A549 (cell line): ENCODE data around the gene CCSER1. TPM values are rescaled to one million over a fixed set of nuclear protein-coding genes. Genes with fewer than 3 reads are reported as not detected.
A peak's percentile ranks its signal among the peaks of the same experiment; 100 is the strongest.

Experiments
- ATAC-seq, 2 experiments: fragments of 200-7000 bp in 1 of 2; fragments of >200 bp in 1 of 2; cut with Nextera tagmentation in 1 of 2; cut with Tn5 transposase in 1 of 2; 3 replicates each; pipeline versions ENCODE4 v1.8.0 to v1.9.1; 2018 to 2020; ENCODE audit warnings: mild to moderate bottlenecking in 1 of 2, moderate library complexity in 1 of 2
- CTCF ChIA-PET: fragments of 300-600 bp; sonication (Branson Sonifier 250); formaldehyde crosslinking; extraction: SDS; loops from one replicate; lab custom pipeline; 2021; ENCODE audit warnings: antibody characterized with exemption, inconsistent platforms; lab: Yijun Ruan, JAX
- POLR2A ChIA-PET: fragments of 350-600 bp; formaldehyde crosslinking; extraction: SDS; loops from one replicate; lab custom pipeline; 2021; ENCODE audit warnings: antibody characterized with exemption, inconsistent platforms; lab: Yijun Ruan, JAX
- DNase-seq, 2 experiments: peaks; one replicate each; pipeline versions ENCODE4 v3.0.0 to v3.0.0-alpha.2; 2011 to 2016; ENCODE audit warnings: low read depth in 1 of 2, low spot score in 1 of 2
- FAIRE-seq: peaks from 2 replicates; lab custom pipeline; 2011; peaks lifted over from hg19 to GRCh38; lab: Jason Lieb, UNC
- H3K27ac ChIP-seq, 2 experiments: fragments of >200 bp; sonication (Bioruptor Twin); formaldehyde crosslinking; 3 replicates each; pipeline ENCODE4 v1.5.1; 2016 to 2017
- H3K4me1 ChIP-seq: fragments of >200 bp; sonication (Bioruptor Twin); formaldehyde crosslinking; 3 replicates; pipeline ENCODE4 v1.6.1; 2016
- H3K4me2 ChIP-seq: fragments of >200 bp; sonication (Bioruptor Twin); formaldehyde crosslinking; 3 replicates; pipeline ENCODE4 v1.6.1; 2016
- H3K4me3 ChIP-seq: fragments of >200 bp; sonication (Bioruptor Twin); formaldehyde crosslinking; 3 replicates; pipeline ENCODE4 v1.5.1; 2016
- H3K9me3 ChIP-seq: fragments of >200 bp; sonication (Bioruptor Twin); formaldehyde crosslinking; 3 replicates; pipeline ENCODE4 v1.6.1; 2016
- ATOH8 ChIP-seq: fragments of 250-450 bp; sonication (Bioruptor Pico); IDR thresholded peaks from 2 replicates; pipeline ENCODE4 v1.5.0; 2020; ENCODE audit warnings: low read depth, mild to moderate bottlenecking, moderate library complexity
- BHLHE40 ChIP-seq: IDR thresholded peaks from 2 replicates; pipeline ENCODE4 v1.6.1; 2012; ENCODE audit warnings: low read depth, low read length, inconsistent platforms
- CBX8 ChIP-seq: fragments of 200-600 bp; sonication (generic); IDR thresholded peaks from 2 replicates; pipeline ENCODE4 v1.6.1; 2016
- CEBPB ChIP-seq, 2 experiments: fragments of >200 bp in 1 of 2; sonication (Bioruptor Twin) in 1 of 2; formaldehyde crosslinking in 1 of 2; IDR thresholded peaks; 2 replicates each; pipeline ENCODE4 v1.6.1; 2012 to 2016
- CHD2 ChIP-seq: fragments of 150-350 bp; IDR thresholded peaks from 2 replicates; pipeline ENCODE4 v1.6.1; 2014; ENCODE audit warnings: low read length; ENCODE audit not compliant: partially characterized antibody
- CHD4 ChIP-seq: fragments of 200-600 bp; sonication (generic); IDR thresholded peaks from 2 replicates; pipeline ENCODE4 v1.6.1; 2016; ENCODE audit warnings: antibody characterized with exemption, mild to moderate bottlenecking, borderline replicate concordance
- CTCF ChIP-seq: fragments of >200 bp; sonication (Bioruptor Twin); formaldehyde crosslinking; IDR thresholded peaks from 3 replicates; pipeline ENCODE4 v1.5.1; 2016
- EHF ChIP-seq: fragments of 250-450 bp; sonication (Bioruptor Pico); IDR thresholded peaks from 2 replicates; pipeline ENCODE4 v1.5.0; 2020; ENCODE audit warnings: mild to moderate bottlenecking
- EP300 ChIP-seq, 2 experiments: fragments of >200 bp; sonication (Bioruptor Twin); formaldehyde crosslinking; IDR thresholded peaks; 2 replicates in 1 of 2; 3 replicates in 1 of 2; pipeline ENCODE4 v1.6.1; 2016 to 2017
- ESRRA ChIP-seq: fragments of 150-350 bp; IDR thresholded peaks from 2 replicates; pipeline ENCODE4 v1.6.1; 2014; ENCODE audit warnings: mild to moderate bottlenecking, low read length, borderline replicate concordance
- FOSL2 ChIP-seq, 2 experiments: fragments of 450-650 bp in 1 of 2; fragments of >200 bp in 1 of 2; sonication (Bioruptor Twin) in 1 of 2; formaldehyde crosslinking; IDR thresholded peaks; 2 replicates each; pipeline versions ENCODE4 v1.5.0 to v1.6.1; 2016 to 2020; ENCODE audit warnings: mild to moderate bottlenecking in 1 of 2, moderate library complexity in 1 of 2
- GATA3 ChIP-seq: IDR thresholded peaks from 2 replicates; pipeline ENCODE4 v1.6.1; 2012; ENCODE audit warnings: borderline replicate concordance
- HDAC2 ChIP-seq: fragments of 200-600 bp; sonication (generic); IDR thresholded peaks from 2 replicates; pipeline ENCODE4 v1.6.1; 2016
- HES2 ChIP-seq: fragments of >200 bp; sonication (Bioruptor Twin); formaldehyde crosslinking; IDR thresholded peaks from 2 replicates; pipeline ENCODE4 v1.6.1; 2016
- HEYL ChIP-seq: fragments of 250-450 bp; sonication (Bioruptor Pico); IDR thresholded peaks from 2 replicates; pipeline ENCODE4 v1.8.0; 2021; ENCODE audit warnings: mild to moderate bottlenecking, moderate library complexity
- HMGXB4 ChIP-seq: fragments of 250-450 bp; sonication (Bioruptor Pico); IDR thresholded peaks from 2 replicates; pipeline ENCODE4 v1.5.0; 2021; ENCODE audit warnings: mild to moderate bottlenecking, moderate library complexity, borderline replicate concordance
- HOXB5 ChIP-seq: fragments of 250-450 bp; sonication (Bioruptor Pico); IDR thresholded peaks from 2 replicates; pipeline ENCODE4 v1.5.0; 2020; ENCODE audit warnings: mild to moderate bottlenecking, moderate library complexity
- KDM1A ChIP-seq: fragments of 200-600 bp; sonication (generic); IDR thresholded peaks from 2 replicates; pipeline ENCODE4 v1.6.1; 2016; ENCODE audit warnings: low read depth, mild to moderate bottlenecking
- KDM5A ChIP-seq: fragments of 200-600 bp; sonication (generic); IDR thresholded peaks from 2 replicates; pipeline ENCODE4 v1.6.1; 2016; ENCODE audit warnings: antibody characterized with exemption, mild to moderate bottlenecking
- POLR2A ChIP-seq: IDR thresholded peaks from 2 replicates; pipeline ENCODE4 v1.6.1; 2012; ENCODE audit warnings: mild to moderate bottlenecking, low read length
- RAD21 ChIP-seq, 2 experiments: fragments of >200 bp in 1 of 2; sonication (Bioruptor Twin) in 1 of 2; formaldehyde crosslinking in 1 of 2; IDR thresholded peaks in 1 of 2; conservative IDR thresholded peaks in 1 of 2; 2 replicates in 1 of 2; 3 replicates in 1 of 2; pipeline ENCODE4 v1.6.1; 2012 to 2018; ENCODE audit warnings: inconsistent platforms in 1 of 2
- RCOR1 ChIP-seq: fragments of 150-350 bp; IDR thresholded peaks from 2 replicates; pipeline ENCODE4 v1.6.1; 2014; ENCODE audit warnings: antibody characterized with exemption, low read length, low read depth
- SMC3 ChIP-seq: fragments of >200 bp; sonication (Bioruptor Twin); formaldehyde crosslinking; IDR thresholded peaks from 3 replicates; pipeline ENCODE4 v1.6.1; 2018; ENCODE audit warnings: inconsistent platforms
- SREBF2 ChIP-seq: fragments of 450-650 bp; IDR thresholded peaks from 2 replicates; pipeline ENCODE4 v1.6.1; 2014; ENCODE audit warnings: mild to moderate bottlenecking, moderate library complexity
- TFCP2L1 ChIP-seq: fragments of 250-450 bp; sonication (Bioruptor Pico); IDR thresholded peaks from 2 replicates; pipeline ENCODE4 v1.5.0; 2021; ENCODE audit warnings: mild to moderate bottlenecking
- ZC3H11A ChIP-seq: fragments of 450-650 bp; IDR thresholded peaks from 2 replicates; pipeline ENCODE4 v1.6.1; 2014; ENCODE audit warnings: antibody characterized with exemption, mild to moderate bottlenecking
- ZSCAN20 ChIP-seq: fragments of 250-450 bp; sonication (Bioruptor Pico); IDR thresholded peaks from 2 replicates; pipeline ENCODE4 v1.8.0; 2022; ENCODE audit warnings: mild to moderate bottlenecking, moderate library complexity
- WGBS: methylation state at CpG from one replicate; pipeline ENCODE4 v1.1.6; 2017; ENCODE audit errors: missing lambda C conversion rate; 5-methylcytosine and 5-hydroxymethylcytosine counted together
- polyA plus RNA-seq, 4 experiments: library from polyadenylated mRNA; depleted of rRNA in 3 of 4; stranded (reverse); fragments of >200 nt; fragmentation: RNase III in 1 of 4; extraction: RNeasy Plus Mini Kit Qiagen cat#74134 plus additional on column Dnase treatment in 1 of 4; gene quantifications; 2 replicates in 3 of 4; 3 replicates in 1 of 4; pipeline ENCODE4 v1.2.3, GENCODE V29; 2011 to 2017

Gene CCSER1
- polyA plus RNA-seq, 2 of the 4 experiments (the other 2 are of a cell fraction) = 0.06 TPM; not detected in 1

- H3K9me3 ChIP-seq = no peaks in the 10 kb centered on the region
- 55% methylated on average over 1 of the region's 1 CpG for WGBS
- DNase-seq = no peak
- no peak overlapping the region for H3K4me2 ChIP-seq
- CTCF ChIA-PET = no interaction called here
- H3K4me1 ChIP-seq = no peaks in the 10 kb centered on the region
- ATAC-seq = no peak
- H3K4me3 ChIP-seq = no peak overlapping the region
- POLR2A ChIA-PET = no interaction called here
- no peak overlapping the region for H3K27ac ChIP-seq
- FAIRE-seq = no peak
- TF ChIP-seq ESRRA = no peak
Observed at GRCh38 chr4:91226867-91227266, 1099.7 kb downstream of the CCSER1 start.

- FAIRE-seq (no peak), DNase-seq (no peak), ATAC-seq (no peak)
- Histone ChIP-seq H3K4me1 (no peaks in the 10 kb centered on the region), H3K4me3 (no peak overlapping the region), H3K27ac (no peak overlapping the region), H3K4me2 (no peak overlapping the region), H3K9me3 (no peaks in the 10 kb centered on the region)
- ChIA-PET POLR2A (no interaction called here), CTCF (no interaction called here)
- no peak for TF ChIP-seq HDAC2
- no peak for TF ChIP-seq BHLHE40
- no peak for TF ChIP-seq POLR2A
- TF ChIP-seq KDM5A = no peak
- no peak for TF ChIP-seq EP300 (IDR thresholded peaks at IDR 0.05)
- TF ChIP-seq SMC3 = no peak
- no peak for TF ChIP-seq ZSCAN20 (CRISPR knock-in tag)
- TF ChIP-seq RAD21 (conservative IDR thresholded peaks at IDR 0.05 in 1 of 2, IDR thresholded peaks at IDR 0.05 in 1 of 2) = no peak
- TF ChIP-seq RCOR1 = no peak
- WGBS = 56% methylated on average over 3 of the region's 3 CpGs
Observed at GRCh38 chr4:91228659-91229058, 1101.5 kb downstream of the CCSER1 start.

- ATAC-seq (no peak), DNase-seq (no peak), FAIRE-seq (no peak)
- Histone ChIP-seq H3K4me3 (no peak overlapping the region), H3K27ac (no peak overlapping the region), H3K4me1 (no peaks in the 10 kb centered on the region), H3K4me2 (peak overlapping the region; percentile 17; the same call in 1 of the 3 replicates), H3K9me3 (no peaks in the 10 kb centered on the region)
- WGBS = 16% methylated on average over 2 of the region's 2 CpGs
- ChIA-PET POLR2A (no interaction called here), CTCF (no interaction called here)
- TF ChIP-seq CTCF (no peak), HOXB5 (no peak), HMGXB4 (no peak), HES2 (no peak), TFCP2L1 (CRISPR knock-in tag) (no peak), FOSL2 (IDR thresholded peaks at IDR 0.05) (no peak), FOSL2 (CRISPR knock-in tag; IDR thresholded peaks at IDR 0.05) (no peak), CHD2 (no peak), ATOH8 (CRISPR knock-in tag) (no peak), CEBPB (IDR thresholded peaks at IDR 0.05) (no peak), SREBF2 (no peak), EHF (CRISPR knock-in tag) (no peak), HDAC2 (no peak), KDM5A (no peak), ZC3H11A (no peak), GATA3 (no peak), HEYL (CRISPR knock-in tag) (no peak), CBX8 (no peak), POLR2A (no peak), CHD4 (no peak), KDM1A (no peak)
- TF ChIP-seq, all 56 proteins: peak for 0
Observed at GRCh38 chr4:91233164-91233563, 1106.0 kb downstream of the CCSER1 start.
